ENCODE data around the gene ADAMTS9.
A peak's percentile ranks its signal among the peaks of the same experiment; 100 is the strongest.

The ADAMTS9 gene

DNA sequence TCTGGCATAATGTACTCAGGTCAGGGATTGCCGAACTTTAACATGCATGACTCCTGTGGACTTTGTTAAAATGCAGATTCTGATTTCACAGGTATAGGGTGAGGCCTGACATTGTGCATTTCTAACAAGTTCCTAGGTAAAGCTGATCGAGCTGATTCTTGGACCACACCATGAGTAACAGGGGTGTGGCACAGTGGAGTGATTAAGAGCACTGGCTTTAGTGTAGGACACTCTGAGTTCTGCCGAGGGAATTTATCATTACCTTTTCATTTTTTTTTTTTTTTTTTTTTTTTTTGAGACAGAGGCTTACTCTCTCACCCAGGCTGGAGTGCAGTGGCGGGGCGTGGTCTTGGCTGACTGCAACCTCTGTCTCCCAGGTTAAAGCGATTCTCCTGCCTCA lies 169.3 kb downstream of the ADAMTS9 start:
- no peak for DNase-seq (ENCODE audit: extremely low read depth, low read depth)
- TF ChIP-seq, protein P1, sequence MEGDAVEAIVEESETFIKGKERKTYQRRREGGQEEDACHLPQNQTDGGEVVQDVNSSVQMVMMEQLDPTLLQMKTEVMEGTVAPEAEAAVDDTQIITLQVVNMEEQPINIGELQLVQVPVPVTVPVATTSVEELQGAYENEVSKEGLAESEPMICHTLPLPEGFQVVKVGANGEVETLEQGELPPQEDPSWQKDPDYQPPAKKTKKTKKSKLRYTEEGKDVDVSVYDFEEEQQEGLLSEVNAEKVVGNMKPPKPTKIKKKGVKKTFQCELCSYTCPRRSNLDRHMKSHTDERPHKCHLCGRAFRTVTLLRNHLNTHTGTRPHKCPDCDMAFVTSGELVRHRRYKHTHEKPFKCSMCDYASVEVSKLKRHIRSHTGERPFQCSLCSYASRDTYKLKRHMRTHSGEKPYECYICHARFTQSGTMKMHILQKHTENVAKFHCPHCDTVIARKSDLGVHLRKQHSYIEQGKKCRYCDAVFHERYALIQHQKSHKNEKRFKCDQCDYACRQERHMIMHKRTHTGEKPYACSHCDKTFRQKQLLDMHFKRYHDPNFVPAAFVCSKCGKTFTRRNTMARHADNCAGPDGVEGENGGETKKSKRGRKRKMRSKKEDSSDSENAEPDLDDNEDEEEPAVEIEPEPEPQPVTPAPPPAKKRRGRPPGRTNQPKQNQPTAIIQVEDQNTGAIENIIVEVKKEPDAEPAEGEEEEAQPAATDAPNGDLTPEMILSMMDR (IDR thresholded peaks at IDR 0.05; ENCODE audit: low read depth, low read length), result no peak

DNA sequence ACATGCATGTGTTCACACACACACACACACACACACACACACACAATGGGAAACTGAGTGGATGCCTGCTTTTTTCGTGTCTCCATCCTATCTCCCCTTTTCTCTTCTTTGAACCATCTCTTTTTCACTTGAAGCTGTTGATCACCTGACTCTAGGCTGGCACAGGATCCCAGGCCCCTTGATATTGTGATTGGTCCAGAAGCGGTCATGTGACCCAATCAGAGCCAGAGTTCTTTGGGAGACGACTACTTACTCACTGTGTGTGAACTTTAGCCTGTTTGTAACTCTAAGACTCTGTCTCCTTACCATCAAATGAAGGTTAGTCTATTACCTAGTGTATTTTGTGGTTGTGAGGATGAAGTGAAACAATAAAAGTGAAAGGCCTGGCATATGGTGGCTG lies 172.9 kb downstream of the ADAMTS9 start:
- no peak for DNase-seq (ENCODE audit: extremely low read depth, low read depth)
- TF ChIP-seq, protein P1 (IDR thresholded peaks at IDR 0.05; ENCODE audit: low read depth, low read length), result no peak

DNA sequence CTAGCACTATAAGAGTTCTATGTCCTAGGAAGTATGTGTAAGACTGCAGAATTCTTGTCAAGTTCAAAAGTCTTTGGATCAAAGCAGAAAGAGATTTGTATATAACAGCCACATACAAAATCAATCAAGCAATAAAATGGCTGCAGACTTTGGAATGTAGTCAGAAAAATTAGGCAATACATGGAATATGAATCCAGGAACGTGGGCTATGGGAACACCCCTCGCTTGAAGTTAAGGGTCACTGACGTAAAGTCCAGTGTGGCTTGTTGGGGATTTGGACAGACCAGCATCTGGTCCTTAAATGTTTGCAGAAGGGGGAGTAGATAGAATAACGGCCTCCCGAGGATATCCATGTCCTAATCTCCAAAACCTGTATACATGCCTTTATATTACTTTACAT lies 178.6 kb downstream of the ADAMTS9 start:
- TF ChIP-seq, protein P1 (IDR thresholded peaks at IDR 0.05; ENCODE audit: low read depth, low read length), result no peak

DNA sequence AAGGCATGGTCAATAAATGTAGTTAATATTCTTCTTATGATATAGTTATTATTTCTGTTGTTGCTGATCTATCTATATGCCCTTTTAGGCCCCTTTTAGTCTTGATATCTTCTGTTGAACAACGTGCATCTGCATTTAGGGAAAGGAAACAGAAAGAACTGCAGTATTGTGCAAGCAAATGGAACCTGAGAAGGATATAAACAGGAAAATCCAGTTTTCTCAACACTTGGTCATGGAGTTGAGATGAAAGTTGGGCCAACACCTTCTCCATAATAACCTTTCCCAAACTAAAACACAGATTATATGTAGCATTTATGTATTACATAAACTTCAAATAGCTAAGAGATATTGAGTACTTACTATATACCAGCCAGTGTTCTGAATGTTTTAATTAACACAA lies 179.7 kb downstream of the ADAMTS9 start:
- TF ChIP-seq, protein P1 (IDR thresholded peaks at IDR 0.05; ENCODE audit: low read depth, low read length), result no peak
- DNase-seq (ENCODE audit: extremely low read depth, low read depth), result no peak

More for the DNA sequence above, 178.6 kb downstream of the ADAMTS9 start:
- peak; percentile 49 for DNase-seq (ENCODE audit: extremely low read depth, low read depth)

DNA sequence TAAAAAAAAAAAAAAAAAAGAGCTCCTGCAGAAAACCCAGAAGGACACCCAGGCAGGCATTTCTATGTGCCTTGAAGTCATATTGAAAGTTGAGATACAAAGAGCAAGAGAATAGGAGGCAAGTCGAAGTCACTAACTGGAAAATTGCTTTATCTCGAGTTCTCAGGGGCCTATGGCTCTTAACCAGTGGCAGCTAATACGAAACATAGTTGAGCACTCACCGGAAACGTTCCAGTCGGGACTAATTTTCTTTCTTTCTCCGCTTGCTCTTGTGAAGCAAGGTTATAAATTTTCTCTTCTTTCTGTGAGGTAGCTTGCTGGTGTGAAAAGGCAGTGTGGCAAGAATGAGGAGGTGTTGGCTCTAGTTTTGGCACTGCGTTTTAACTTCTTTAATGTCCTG lies 181.5 kb downstream of the ADAMTS9 start:
- no peak for DNase-seq (ENCODE audit: extremely low read depth, low read depth)
- TF ChIP-seq, protein P1 (IDR thresholded peaks at IDR 0.05; ENCODE audit: low read depth, low read length), result no peak

DNA sequence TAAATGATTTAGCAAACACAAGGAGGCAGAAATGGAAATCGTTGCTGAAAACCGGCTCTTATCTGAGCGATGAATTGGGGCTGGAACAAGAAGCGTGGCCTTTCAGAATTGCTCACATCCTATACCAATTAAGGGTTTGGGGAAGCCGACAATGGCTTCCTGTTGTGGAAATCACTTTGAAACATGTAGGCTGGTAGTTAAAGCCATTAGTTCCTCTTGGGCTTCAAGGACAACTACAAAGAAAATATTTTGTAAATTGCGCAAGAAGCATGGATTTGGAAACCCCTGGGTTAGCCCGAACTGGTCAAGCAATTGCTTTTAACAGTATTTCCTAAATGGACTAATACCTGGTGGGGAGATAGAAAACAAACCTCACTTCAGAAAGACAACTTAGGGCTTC lies 182.4 kb downstream of the ADAMTS9 start:
- no peak for DNase-seq (ENCODE audit: extremely low read depth, low read depth)
- TF ChIP-seq, protein P1 (IDR thresholded peaks at IDR 0.05; ENCODE audit: low read depth, low read length), result no peak

DNA sequence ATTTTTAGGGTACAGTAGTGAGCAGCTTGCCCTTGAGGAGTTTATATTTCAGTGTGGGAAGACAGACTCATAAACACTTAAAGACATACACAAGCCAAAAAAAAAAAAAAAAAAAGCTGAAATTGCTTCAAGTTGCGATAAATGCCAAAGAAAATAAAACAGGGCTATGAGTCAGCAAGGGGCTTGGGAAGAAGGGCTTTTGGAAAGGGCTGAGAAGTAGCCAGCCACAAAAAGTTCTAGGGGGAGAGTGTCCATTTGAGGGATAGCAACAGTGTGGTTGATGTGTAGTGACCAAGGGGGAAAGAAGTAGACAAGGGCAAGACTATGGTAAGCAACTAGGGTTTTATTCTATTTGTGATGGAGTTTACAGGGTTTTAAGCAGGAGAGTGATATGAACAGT lies 185.5 kb downstream of the ADAMTS9 start:
- DNase-seq (ENCODE audit: extremely low read depth, low read depth), result no peak
- TF ChIP-seq, protein P1 (IDR thresholded peaks at IDR 0.05; ENCODE audit: low read depth, low read length), result no peak

Data from AG09319 (cell line).